Measurements from ENCODE around the gene SPACA7. TPM values are rescaled to one million over a fixed set of nuclear protein-coding genes. Genes with fewer than 3 reads are reported as not detected.

Gene SPACA7
- total and polyA plus RNA-seq, 9 of the 15 experiments (the other 6 are each of a cell fraction or from before 2014, with no cell fraction given): not detected

GRCh38 chr13:112452380-112453206, 76.4 kb downstream of the SPACA7 start:
- no peak overlapping the region for H3K27ac ChIP-seq (ENCODE audit: extremely low read depth, low read depth, low read length)
- H3K4me3 ChIP-seq: no peak overlapping the region
- no peak overlapping the region for H2AFZ ChIP-seq (ENCODE audit: low read depth, low read length)
- ATAC-seq (no peak), FAIRE-seq (no peak), DNase-seq (ENCODE audit: extremely low read depth in 1 of 4, low spot score in 3 of 4) (no peak)
- peaks cover 30 to 83% of the 10 kb centered on the region in 2 experiments; a peak in 4 of 5 replicates for H3K27me3 ChIP-seq (ENCODE audit: control insufficient read depth in 2 of 2, insufficient read depth in 2 of 2, low read length in 2 of 2)
- H3K4me2 ChIP-seq (ENCODE audit: insufficient read depth, low read length): no peak overlapping the region
- ChIA-PET CTCF (ENCODE audit: low intra/inter-chr PET ratio) (no interaction called here), POLR2A (no interaction called here)
- intact Hi-C loops (cut with micrococcal nuclease) (no loop called here), in situ Hi-C loops (cut with MboI) (no loop called here)
- H3K4me1 ChIP-seq (replicated peaks in 1 of 2; ENCODE audit: control insufficient read depth in 2 of 2, insufficient read depth in 2 of 2, low read length in 2 of 2): peaks cover 0 to 6% of the 10 kb centered on the region in 2 experiments; a peak in 1 of 5 replicates
- TF ChIP-seq TARDBP (IDR thresholded peaks at IDR 0.05): no peak
- no peak for TF ChIP-seq EGR1 (conservative IDR thresholded peaks at IDR 0.05)
- no peak for TF ChIP-seq FOXK2 (conservative IDR thresholded peaks at IDR 0.05 in 1 of 2, IDR thresholded peaks at IDR 0.05 in 1 of 2; ENCODE audit: low read depth in 2 of 2)
- TF ChIP-seq MTF1 (CRISPR knock-in tag; IDR thresholded peaks at IDR 0.05; ENCODE audit: borderline replicate concordance): no peak
- TF ChIP-seq ZBED1 (IDR thresholded peaks at IDR 0.05): no peak
- TF ChIP-seq BRD4 (IDR thresholded peaks at IDR 0.05): no peak
- no peak for TF ChIP-seq CREB3L1 (IDR thresholded peaks at IDR 0.05; ENCODE audit: borderline replicate concordance, low read depth)
- no peak for TF ChIP-seq ZNF592 (IDR thresholded peaks at IDR 0.05)
- TF ChIP-seq CEBPB (tag; IDR thresholded peaks at IDR 0.05): no peak
- no peak for TF ChIP-seq HDAC2 (IDR thresholded peaks at IDR 0.05)
- H3K79me2 ChIP-seq (ENCODE audit: control insufficient read depth, insufficient read depth, low read length): no peaks in the 10 kb centered on the region
- H3K9me3 ChIP-seq (replicated peaks; ENCODE audit: control insufficient read depth, insufficient read depth, low read depth, low read length): no peaks in the 10 kb centered on the region
- no peaks in the 10 kb centered on the region for H3K36me3 ChIP-seq (ENCODE audit: control insufficient read depth, insufficient read depth, low read length)
- H3K9me1 ChIP-seq (ENCODE audit: control insufficient read depth, insufficient read depth, low read length): no peaks in the 10 kb centered on the region
- WGBS (ENCODE audit: insufficient coverage, low coverage, missing lambda C conversion rate): 1% methylated on average over 16 of the region's 36 CpGs
- H4K20me1 ChIP-seq (replicated peaks; ENCODE audit: control insufficient read depth, insufficient read depth, low read length): no peaks in the 10 kb centered on the region
- no peak overlapping the region for H3K9ac ChIP-seq (ENCODE audit: insufficient read depth in 1 of 2, low read depth in 2 of 2, low read length in 2 of 2)
- no TSS peak for BruUV-seq (replicated peaks)

All from K562 (cell line).